Small intestine (tissue), 7 donors: ENCODE measurements around the gene CPED1. TPM values are rescaled to one million over a fixed set of nuclear protein-coding genes. Genes with fewer than 3 reads are reported as not detected.
A peak's percentile ranks its signal among the peaks of the same experiment; 100 is the strongest.

ENCODE experiments used
- DNase-seq, 2 donors: peaks; one replicate each; pipeline versions ENCODE4 v3.0.0 to v3.0.0-alpha.2; 2013
- FAIRE-seq: peaks from 2 replicates; lab custom pipeline; 2012; peaks lifted over from hg19 to GRCh38; lab: Jason Lieb, UNC
- H3K27ac ChIP-seq, 3 donors: one replicate each; pipeline ENCODE4 v1.5.1; 2013; ENCODE audit warnings: low read length in 2 of 3, mild to moderate bottlenecking in 2 of 3, control low read depth in 1 of 3, inconsistent platforms in 1 of 3, low read depth in 1 of 3, moderate library complexity in 1 of 3
- H3K27me3 ChIP-seq, 3 donors: one replicate each; pipeline ENCODE4 v1.6.1; 2013; ENCODE audit warnings: low read length in 3 of 3, inconsistent platforms in 1 of 3; ENCODE audit not compliant: control insufficient read depth in 3 of 3, insufficient read depth in 3 of 3
- H3K36me3 ChIP-seq, 3 donors: one replicate each; pipeline ENCODE4 v1.6.1; 2013; ENCODE audit warnings: low read length in 3 of 3, inconsistent platforms in 1 of 3, low read depth in 1 of 3, mild to moderate bottlenecking in 1 of 3, moderate library complexity in 1 of 3; ENCODE audit not compliant: control insufficient read depth in 3 of 3, insufficient read depth in 2 of 3
- H3K4me1 ChIP-seq, 3 donors: one replicate each; pipeline ENCODE4 v1.6.1; 2013; ENCODE audit warnings: low read length in 2 of 3, inconsistent platforms in 1 of 3, low read depth in 1 of 3, mild to moderate bottlenecking in 1 of 3, moderate library complexity in 1 of 3; ENCODE audit not compliant: control insufficient read depth in 3 of 3, insufficient read depth in 2 of 3
- H3K4me3 ChIP-seq, 3 donors: one replicate each; pipeline ENCODE4 v1.5.1; 2013; ENCODE audit warnings: low read length in 3 of 3, control low read depth in 1 of 3, inconsistent platforms in 1 of 3, low read depth in 1 of 3, mild to moderate bottlenecking in 1 of 3, moderate library complexity in 1 of 3
- H3K9me3 ChIP-seq, 2 donors: one replicate each; pipeline ENCODE4 v1.6.1; 2013; ENCODE audit warnings: low read depth in 1 of 2, low read length in 1 of 2; ENCODE audit not compliant: control insufficient read depth in 2 of 2, insufficient read depth in 1 of 2
- WGBS, 3 donors: extraction: QIAGEN DNeasy Blood & Tissue Kit; methylation state at CpG; one replicate each; pipeline ENCODE4 v1.1.7; 2013; 5-methylcytosine and 5-hydroxymethylcytosine counted together
- polyA plus RNA-seq, 4 donors: library from polyadenylated mRNA; stranded (reverse) in 3 of 4; unstranded in 1 of 4; fragments of 200-250 nt in 3 of 4; fragments of 120-200 nt in 1 of 4; gene quantifications; one replicate each; pipeline versions ENCODE4 v1.2.1 to v1.2.3, GENCODE V29; 2013
- donor health status: healthy with polysubstance abuse.
- donor health status: control.
- donor health status: control.
- donor health status: Bipolar disorder and iron deficiency.
- donor health status: healthy.

Gene CPED1
- polyA plus RNA-seq, 4 donors = 0.22 to 8.7 (median 1.9) TPM

DNA sequence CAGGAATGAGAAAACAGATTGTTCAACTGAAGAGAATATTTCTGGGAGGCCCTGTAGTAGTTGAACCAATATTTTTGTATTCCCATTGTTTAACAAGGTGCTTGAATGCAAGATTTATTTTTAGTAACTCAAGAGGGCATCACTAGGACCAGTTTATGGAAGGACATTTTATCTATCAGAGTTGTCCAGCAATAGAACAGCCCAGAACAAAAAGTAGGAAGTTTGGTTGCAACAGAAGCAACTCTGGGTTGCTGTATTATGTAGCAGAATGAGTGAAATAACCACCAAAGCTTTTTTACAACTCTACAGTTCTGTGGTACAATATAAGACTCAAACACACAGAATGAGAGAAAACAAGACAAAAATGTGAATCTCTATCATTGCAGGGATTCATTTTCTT, 34.7 kb downstream of the CPED1 start:
- FAIRE-seq = no peak
- Histone ChIP-seq H3K27ac (peak overlapping the region in 1 of 3 donors; percentile 50), H3K27me3 (no peaks in the 10 kb centered on the region), H3K4me1 (peaks cover 0 to 6% (median 0%) of the 10 kb centered on the region in 3 donors), H3K9me3 (no peaks in the 10 kb centered on the region), H3K4me3 (no peak overlapping the region), H3K36me3 (no peaks in the 10 kb centered on the region)
- DNase-seq = no peak

DNA sequence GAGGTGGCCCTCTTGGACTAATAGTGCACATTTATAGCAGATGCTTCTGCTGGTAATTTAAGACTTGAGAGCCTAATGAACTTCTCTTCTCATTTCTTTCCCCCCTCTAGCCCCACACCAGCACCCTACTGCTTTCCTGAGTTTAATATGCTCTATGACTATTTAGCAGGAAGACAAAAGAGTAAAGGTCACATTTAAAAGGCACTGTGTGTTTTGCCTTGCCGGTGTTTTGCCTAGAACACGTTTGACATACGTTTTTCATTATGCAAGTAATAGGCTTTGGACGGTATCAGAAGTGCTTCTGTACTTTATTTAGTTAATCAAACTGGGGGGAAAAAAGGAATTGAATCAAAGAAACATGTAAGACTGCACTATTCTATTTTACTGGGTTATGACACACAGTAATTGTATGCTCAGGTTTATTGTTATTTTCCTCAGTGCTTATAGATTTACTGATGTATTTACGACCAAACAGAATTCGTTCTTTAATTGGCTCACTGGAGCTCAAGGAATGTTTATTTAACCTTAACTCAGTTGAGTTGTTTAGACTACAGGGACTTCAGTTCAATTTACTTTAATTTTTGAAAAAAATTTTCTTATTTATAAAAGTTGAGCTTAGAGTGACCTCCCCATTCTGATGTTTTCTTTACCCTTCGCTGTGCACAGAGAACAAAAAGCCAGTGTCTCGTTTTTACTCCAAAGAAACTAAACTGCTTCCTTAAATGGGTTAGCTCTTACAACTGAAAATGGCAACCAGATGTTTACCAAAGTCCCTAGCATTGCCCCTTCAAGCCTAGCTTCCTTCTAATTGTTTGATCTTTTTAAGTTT, 35.4 kb downstream of the CPED1 start:
- Histone ChIP-seq H3K9me3 (no peaks in the 10 kb centered on the region), H3K36me3 (no peaks in the 10 kb centered on the region), H3K27ac (peak overlapping the region in 1 of 3 donors; percentile 50), H3K4me3 (no peak overlapping the region), H3K4me1 (peaks cover 0 to 6% (median 0%) of the 10 kb centered on the region in 3 donors), H3K27me3 (no peaks in the 10 kb centered on the region)
- DNase-seq (no peak), FAIRE-seq (no peak)
- WGBS, 3 donors = 16 to 43% (median 29%) methylated on average over 8 of the region's 8 CpGs

DNA sequence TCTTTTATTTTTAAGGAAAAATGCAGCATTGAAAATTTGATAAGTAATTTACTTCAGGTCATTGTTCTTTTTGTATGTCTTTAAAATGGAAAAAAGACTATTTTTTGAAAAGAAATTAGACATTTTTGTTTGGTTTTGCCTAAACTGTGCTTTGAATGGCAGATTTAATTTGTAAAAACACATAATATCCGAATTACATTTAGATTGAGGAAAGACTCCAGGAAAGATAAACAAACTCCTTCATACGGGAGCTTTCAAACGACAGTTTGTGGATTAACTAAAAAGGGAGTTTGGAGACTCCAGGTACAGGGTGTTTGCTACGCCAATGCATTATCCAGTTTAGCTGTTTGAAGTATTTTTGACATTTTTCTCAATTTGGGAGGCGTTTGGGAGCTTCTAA, 36.1 kb downstream of the CPED1 start:
- WGBS, 3 donors = 40 to 67% (median 57%) methylated on average over 5 of the region's 5 CpGs
- Histone ChIP-seq H3K4me1 (peaks cover 0 to 6% (median 0%) of the 10 kb centered on the region in 3 donors), H3K36me3 (no peaks in the 10 kb centered on the region), H3K27me3 (no peaks in the 10 kb centered on the region), H3K4me3 (no peak overlapping the region), H3K9me3 (no peaks in the 10 kb centered on the region), H3K27ac (no peak overlapping the region)
- FAIRE-seq = no peak
- no peak for DNase-seq

DNA sequence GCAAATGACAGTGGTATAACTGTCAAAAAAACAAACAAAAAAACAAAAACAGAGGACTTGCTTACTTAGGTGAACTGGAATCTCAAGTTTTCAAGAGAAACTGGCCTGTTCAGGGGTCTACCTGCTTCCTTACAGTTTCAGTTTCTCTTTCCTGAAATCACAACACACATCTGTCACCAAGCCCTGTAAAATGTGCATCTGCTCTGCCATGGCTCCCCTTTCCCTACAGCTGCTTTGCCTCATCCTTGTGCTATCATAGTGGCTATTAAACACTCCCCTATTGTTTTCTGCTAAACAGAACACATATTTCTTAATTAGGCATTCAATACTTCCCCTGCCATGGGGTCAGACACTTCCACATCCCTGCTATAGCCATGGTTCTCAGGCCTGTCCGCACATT, 37.6 kb downstream of the CPED1 start:
- no peak for FAIRE-seq
- H3K4me1 ChIP-seq = peaks cover 0 to 6% (median 0%) of the 10 kb centered on the region in 3 donors
- H3K27me3 ChIP-seq = no peaks in the 10 kb centered on the region
- H3K4me3 ChIP-seq = no peak overlapping the region
- WGBS, 3 donors = 90 to 98% (median 97%) methylated on average over 1 of the region's 1 CpG
- DNase-seq = no peak
- no peaks in the 10 kb centered on the region for H3K36me3 ChIP-seq
- H3K9me3 ChIP-seq = no peaks in the 10 kb centered on the region
- H3K27ac ChIP-seq = no peak overlapping the region

DNA sequence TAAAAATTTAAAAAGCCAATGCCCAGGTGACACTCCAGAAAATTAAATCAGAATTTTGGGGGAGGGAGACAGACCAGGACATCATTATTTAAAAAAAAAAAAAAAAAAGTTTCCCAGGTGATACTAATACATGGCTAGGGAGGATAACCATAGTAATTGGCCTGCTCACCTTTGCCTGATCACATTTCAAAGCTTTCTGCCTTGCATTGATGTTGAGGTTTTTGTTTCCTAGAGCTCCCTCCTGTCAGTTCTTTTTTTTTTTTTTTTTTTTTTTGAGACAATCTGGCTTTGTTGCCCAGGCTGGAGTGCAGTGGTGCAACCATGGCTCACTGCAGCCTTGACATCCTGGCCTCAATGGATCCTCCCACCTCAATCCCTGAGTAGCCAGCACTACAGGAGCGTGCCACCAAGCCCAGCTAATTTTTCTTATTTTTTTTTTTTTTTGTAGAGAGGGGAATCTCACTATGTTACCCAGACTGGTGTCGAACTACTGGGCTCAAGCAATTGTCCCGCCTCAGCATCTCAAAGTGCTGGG, 38.1 kb downstream of the CPED1 start:
- Histone ChIP-seq H3K36me3 (no peaks in the 10 kb centered on the region), H3K27me3 (no peaks in the 10 kb centered on the region), H3K9me3 (no peaks in the 10 kb centered on the region), H3K4me3 (no peak overlapping the region), H3K27ac (no peak overlapping the region), H3K4me1 (peaks cover 0 to 6% (median 0%) of the 10 kb centered on the region in 3 donors)
- DNase-seq = no peak
- FAIRE-seq = no peak
- 86 to 93% (median 92%) methylated on average over 3 of the region's 3 CpGs for WGBS, 3 donors

DNA sequence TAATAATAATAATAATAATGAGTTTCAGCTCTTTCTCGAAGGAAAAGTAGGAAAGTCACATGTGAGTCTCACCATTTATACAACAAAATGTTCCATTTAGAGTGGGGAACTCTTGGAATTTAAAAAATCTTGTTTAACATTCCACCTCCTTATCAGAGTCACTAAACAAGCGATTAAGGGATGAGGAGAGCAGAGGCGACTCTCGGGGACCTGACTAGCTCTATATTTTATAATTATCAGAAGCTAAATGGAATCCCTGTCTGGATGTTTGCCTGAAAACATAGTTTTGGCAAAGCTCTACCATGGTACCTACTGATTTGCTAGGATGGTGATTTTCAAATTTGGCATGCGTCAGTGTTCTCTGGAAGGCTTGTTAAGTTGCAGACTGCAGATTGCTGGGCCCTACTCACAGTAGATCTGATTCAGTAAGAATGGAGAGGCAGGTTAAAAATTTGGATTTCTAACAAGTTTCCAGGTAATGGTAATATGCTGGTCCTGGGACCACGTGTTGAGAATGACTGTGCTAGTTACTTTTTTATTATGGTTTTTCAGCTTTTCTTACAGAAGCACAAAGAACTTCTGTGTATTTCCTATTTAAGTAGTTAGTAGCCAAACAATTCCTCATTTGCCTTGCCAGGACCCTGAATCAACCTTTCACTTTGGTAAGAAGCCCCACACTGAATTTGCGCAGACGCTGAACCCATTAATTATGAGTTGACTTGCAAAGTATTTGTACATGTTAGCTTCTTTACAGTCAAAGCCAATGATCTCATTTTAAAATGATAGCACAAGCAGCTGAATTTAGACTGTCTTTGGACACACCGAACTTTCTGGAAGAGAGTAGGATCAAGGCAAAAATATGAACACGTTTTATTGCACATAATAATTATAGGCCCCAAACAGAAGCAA, 39.5 kb downstream of the CPED1 start:
- FAIRE-seq (no peak), DNase-seq (no peak)
- Histone ChIP-seq H3K9me3 (no peaks in the 10 kb centered on the region), H3K36me3 (no peaks in the 10 kb centered on the region), H3K27ac (no peak overlapping the region), H3K4me1 (peaks cover 0 to 6% (median 0%) of the 10 kb centered on the region in 3 donors), H3K4me3 (no peak overlapping the region), H3K27me3 (no peaks in the 10 kb centered on the region)
- WGBS, 3 donors = 71 to 81% (median 77%) methylated on average over 10 of the region's 10 CpGs

DNA sequence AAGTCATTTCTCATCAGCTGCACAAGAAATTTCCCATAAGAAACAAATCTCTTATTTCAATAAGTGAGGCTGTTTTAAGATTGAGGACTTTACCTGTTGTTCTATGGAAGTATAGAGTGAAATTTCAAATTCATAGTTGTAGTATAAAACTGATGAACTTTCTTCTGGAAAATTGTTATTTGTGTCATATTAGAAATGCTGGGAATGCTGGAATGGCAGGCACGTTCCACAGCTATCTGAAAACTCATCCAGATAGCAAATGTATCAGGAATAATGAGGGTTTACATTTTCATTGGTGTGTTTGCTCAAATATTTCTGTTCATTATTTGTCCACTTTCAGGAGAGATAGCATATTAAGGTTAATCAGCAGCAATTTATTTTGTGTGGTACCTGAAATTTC, 40.8 kb downstream of the CPED1 start:
- no peaks in the 10 kb centered on the region for H3K27me3 ChIP-seq
- 58 to 71% (median 64%) methylated on average over 1 of the region's 1 CpG for WGBS, 3 donors
- no peaks in the 10 kb centered on the region for H3K36me3 ChIP-seq
- no peak overlapping the region for H3K4me3 ChIP-seq
- no peak for FAIRE-seq
- no peak for DNase-seq
- H3K9me3 ChIP-seq = no peaks in the 10 kb centered on the region
- no peak overlapping the region for H3K27ac ChIP-seq
- no peaks in the 10 kb centered on the region for H3K4me1 ChIP-seq

DNA sequence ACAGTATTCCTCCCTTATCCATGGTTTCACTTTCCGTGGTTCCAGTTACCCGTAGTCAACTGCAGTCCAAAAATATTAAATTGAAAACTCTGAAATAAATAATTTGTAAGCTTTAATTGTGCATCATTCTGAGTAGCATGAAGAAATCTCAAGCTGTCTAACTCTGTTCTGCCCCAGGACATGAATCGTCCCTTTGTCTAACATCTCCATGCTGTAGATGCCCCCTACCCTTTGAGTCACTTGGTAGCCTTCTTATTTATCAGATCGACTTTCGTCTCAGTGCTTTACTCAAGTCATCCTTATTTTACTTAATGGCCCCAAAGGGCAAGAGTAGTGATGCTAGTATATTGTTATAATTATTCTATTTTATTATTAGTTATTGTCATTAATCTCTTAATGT, 41.8 kb downstream of the CPED1 start:
- H3K27me3 ChIP-seq = no peaks in the 10 kb centered on the region
- no peaks in the 10 kb centered on the region for H3K4me1 ChIP-seq
- H3K36me3 ChIP-seq = no peaks in the 10 kb centered on the region
- no peak overlapping the region for H3K4me3 ChIP-seq
- WGBS, 3 donors = 77 to 86% (median 82%) methylated on average over 5 of the region's 5 CpGs
- no peak for FAIRE-seq
- no peaks in the 10 kb centered on the region for H3K9me3 ChIP-seq
- no peak for DNase-seq
- no peak overlapping the region for H3K27ac ChIP-seq
